Esophagus squamous epithelium (tissue), 5 donors: Measurements from ENCODE around the gene TTC13. TPM values are rescaled to one million over a fixed set of nuclear protein-coding genes. Genes with fewer than 3 reads are reported as not detected.

ENCODE experiments used
- DNase-seq: peaks from one replicate; lab custom pipeline; 2025; lab: John Stamatoyannopoulos, UW
- H3K27ac ChIP-seq, 4 donors: fragments of 200-600 bp; sonication (generic); one replicate each; pipeline ENCODE4 v1.5.1; 2016 to 2019; ENCODE audit warnings: mild to moderate bottlenecking in 1 of 4
- H3K27me3 ChIP-seq, 4 donors: fragments of 200-600 bp; sonication (generic); 1 replicate in 3 of 4; 2 replicates in 1 of 4; pipeline versions ENCODE4 v1.5.1 to v1.6.0; 2017 to 2021; ENCODE audit warnings: antibody characterized with exemption in 1 of 4
- H3K36me3 ChIP-seq, 3 donors: fragments of 200-600 bp; sonication (generic); one replicate each; pipeline ENCODE4 v1.5.1; 2016 to 2019
- H3K4me1 ChIP-seq, 3 donors: fragments of 200-600 bp; sonication (generic); one replicate each; pipeline ENCODE4 v1.5.1; 2017 to 2019
- H3K4me3 ChIP-seq, 4 donors: fragments of 200-600 bp; sonication (generic); 1 replicate in 3 of 4; 2 replicates in 1 of 4; pipeline ENCODE4 v1.5.1; 2016 to 2019; ENCODE audit warnings: mild to moderate bottlenecking in 2 of 4, moderate library complexity in 1 of 4
- H3K9me3 ChIP-seq, 3 donors: fragments of 200-600 bp; sonication (generic); one replicate each; pipeline ENCODE4 v1.5.1; 2016 to 2019
- POLR2A ChIP-seq, 4 donors: fragments of 450-650 bp; IDR thresholded peaks; one replicate each; pipeline ENCODE4 v1.6.1; 2017; ENCODE audit warnings: antibody characterized with exemption in 4 of 4, mild to moderate bottlenecking in 4 of 4, moderate library complexity in 3 of 4
- WGBS, 2 donors: methylation state at CpG; one replicate each; pipeline ENCODE4 v1.1.5; 2018; 5-methylcytosine and 5-hydroxymethylcytosine counted together
- intact Hi-C: fragments of 100-400 bp; cut with DNase I; formaldehyde crosslinking; loops from one replicate; pipeline ENCODE4 v1.15.0; 2022
- total RNA-seq, 4 donors: library from RNA; depleted of rRNA; stranded (reverse); fragments of >200 nt; gene quantifications; one replicate each; pipeline ENCODE4 v1.1.0, GENCODE V29; 2016
- TF ChIP-seq, protein P1 (sequence below), 6 experiments: fragments of 450-650 bp in 4 of 6; fragments of 200-600 bp in 2 of 6; sonication (generic) in 2 of 6; IDR thresholded peaks; one replicate each; pipeline ENCODE4 v1.5.1; 2016 to 2019; ENCODE audit warnings: antibody characterized with exemption in 6 of 6, mild to moderate bottlenecking in 4 of 6, moderate library complexity in 4 of 6
- donor health status: DM: yes; HTN: yes; CAD: no.

TTC13 gene
- total RNA-seq, 4 donors from 2014 or later, result 7.7 to 18.0 (median 11.3) TPM

GRCh38 chr1:230865062-230865817 is 113.4 kb downstream of the TTC13 start:
- Histone ChIP-seq H3K36me3 (no peaks in the 10 kb centered on the region), H3K27me3 (peaks cover 0 to 4% (median 0%) of the 10 kb centered on the region in 4 donors), H3K27ac (peak overlapping the region in 2 of 4 donors; percentile 58 to 88), H3K4me3 (peak overlapping the region in 1 of 4 donors; percentile 97), H3K9me3 (no peaks in the 10 kb centered on the region), H3K4me1 (peaks cover 2 to 79% (median 35%) of the 10 kb centered on the region in 3 donors)
- TF ChIP-seq, protein P1, sequence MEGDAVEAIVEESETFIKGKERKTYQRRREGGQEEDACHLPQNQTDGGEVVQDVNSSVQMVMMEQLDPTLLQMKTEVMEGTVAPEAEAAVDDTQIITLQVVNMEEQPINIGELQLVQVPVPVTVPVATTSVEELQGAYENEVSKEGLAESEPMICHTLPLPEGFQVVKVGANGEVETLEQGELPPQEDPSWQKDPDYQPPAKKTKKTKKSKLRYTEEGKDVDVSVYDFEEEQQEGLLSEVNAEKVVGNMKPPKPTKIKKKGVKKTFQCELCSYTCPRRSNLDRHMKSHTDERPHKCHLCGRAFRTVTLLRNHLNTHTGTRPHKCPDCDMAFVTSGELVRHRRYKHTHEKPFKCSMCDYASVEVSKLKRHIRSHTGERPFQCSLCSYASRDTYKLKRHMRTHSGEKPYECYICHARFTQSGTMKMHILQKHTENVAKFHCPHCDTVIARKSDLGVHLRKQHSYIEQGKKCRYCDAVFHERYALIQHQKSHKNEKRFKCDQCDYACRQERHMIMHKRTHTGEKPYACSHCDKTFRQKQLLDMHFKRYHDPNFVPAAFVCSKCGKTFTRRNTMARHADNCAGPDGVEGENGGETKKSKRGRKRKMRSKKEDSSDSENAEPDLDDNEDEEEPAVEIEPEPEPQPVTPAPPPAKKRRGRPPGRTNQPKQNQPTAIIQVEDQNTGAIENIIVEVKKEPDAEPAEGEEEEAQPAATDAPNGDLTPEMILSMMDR (IDR thresholded peaks at IDR 0.05), result no peak
- TF ChIP-seq POLR2A (IDR thresholded peaks at IDR 0.05), result no peak
- intact Hi-C loops, result no loop called here
- 79 to 85% methylated on average over 7 to 8 of the region's 8 CpGs for WGBS, 2 donors
- no peak for DNase-seq

DNA sequence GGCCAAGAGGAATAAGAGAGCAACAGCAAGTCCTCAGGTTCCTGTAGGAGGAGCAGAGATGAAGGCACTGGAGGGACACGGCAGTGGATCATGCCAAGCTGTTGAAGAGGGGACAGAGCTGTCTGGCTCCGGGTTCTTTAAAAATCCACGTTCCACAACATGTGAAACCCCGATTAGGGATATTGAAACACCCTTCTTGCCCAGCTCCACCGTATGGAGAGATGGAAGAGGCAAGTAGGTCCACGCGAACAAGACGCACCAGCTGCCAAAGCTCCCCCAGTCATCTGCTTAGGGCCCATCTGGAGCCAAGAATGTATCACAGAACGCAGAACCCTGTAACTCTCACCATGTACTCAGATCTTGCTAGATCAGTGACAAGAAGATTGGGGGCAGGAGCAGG is 114.2 kb downstream of the TTC13 start:
- Histone ChIP-seq H3K36me3 (no peaks in the 10 kb centered on the region), H3K27ac (peak overlapping the region in 3 of 4 donors; percentile 11 to 38 (median 13)), H3K27me3 (peaks cover 0 to 4% (median 0%) of the 10 kb centered on the region in 4 donors), H3K4me1 (peaks cover 2 to 84% (median 35%) of the 10 kb centered on the region in 3 donors), H3K4me3 (no peak overlapping the region), H3K9me3 (no peaks in the 10 kb centered on the region)
- TF ChIP-seq, protein P1 (IDR thresholded peaks at IDR 0.05), result no peak
- no peak for TF ChIP-seq POLR2A (IDR thresholded peaks at IDR 0.05)
- intact Hi-C loops, result no loop called here
- 70 to 78% methylated on average over 7 to 9 of the region's 9 CpGs for WGBS, 2 donors
- no peak for DNase-seq

- DNase-seq, result no peak
- Histone ChIP-seq H3K4me1 (peaks cover 0 to 82% (median 29%) of the 10 kb centered on the region in 3 donors), H3K27ac (peak overlapping the region in 3 of 4 donors; percentile 19 to 38 (median 32)), H3K36me3 (no peaks in the 10 kb centered on the region), H3K9me3 (no peaks in the 10 kb centered on the region), H3K4me3 (no peak overlapping the region), H3K27me3 (no peaks in the 10 kb centered on the region)
- WGBS, 2 donors, result 23 to 63% methylated on average over 4 to 5 of the region's 6 CpGs
- TF ChIP-seq POLR2A (IDR thresholded peaks at IDR 0.05), result no peak
- TF ChIP-seq, protein P1 (IDR thresholded peaks at IDR 0.05), result no peak
- intact Hi-C loops, result no loop called here
These were observed 115.2 kb downstream of the TTC13 start for GRCh38 chr1:230863449-230863848.

DNA sequence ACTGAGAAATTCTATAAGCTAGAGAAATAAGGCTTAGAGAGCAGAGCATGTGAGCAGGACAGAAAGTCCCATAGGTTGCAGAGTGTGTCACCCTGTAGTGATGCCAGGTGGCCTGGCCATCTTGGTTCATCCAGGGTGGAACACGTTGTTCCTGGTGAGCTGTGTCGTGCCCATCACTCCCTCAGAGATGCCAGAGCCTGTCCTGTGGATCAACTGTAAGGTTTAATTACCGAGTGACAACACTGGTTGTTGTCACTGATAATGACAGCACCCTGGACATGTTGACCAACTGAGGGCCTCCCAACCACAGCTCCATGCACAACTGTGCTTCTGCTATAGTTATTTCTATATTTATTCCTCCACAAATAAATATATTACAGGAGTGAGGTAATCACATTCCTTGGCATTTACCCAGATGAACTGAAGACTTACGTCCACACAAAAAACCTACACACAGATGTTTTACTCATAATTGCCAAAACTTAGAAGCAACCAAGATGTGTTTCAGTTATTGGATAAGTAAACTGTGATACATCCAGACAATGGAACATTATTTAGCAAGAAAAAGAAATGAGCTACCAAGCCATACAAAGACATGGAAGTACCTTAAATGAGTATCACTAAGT is 116.6 kb downstream of the TTC13 start:
- no peak for TF ChIP-seq POLR2A (IDR thresholded peaks at IDR 0.05)
- TF ChIP-seq, protein P1 (IDR thresholded peaks at IDR 0.05), result no peak
- Histone ChIP-seq H3K9me3 (no peaks in the 10 kb centered on the region), H3K4me3 (no peak overlapping the region), H3K4me1 (peaks cover 0 to 72% (median 24%) of the 10 kb centered on the region in 3 donors), H3K27ac (peak overlapping the region in 1 of 4 donors; percentile 16), H3K36me3 (no peaks in the 10 kb centered on the region), H3K27me3 (no peaks in the 10 kb centered on the region)
- no peak for DNase-seq
- intact Hi-C loops, result no loop called here
- 82 to 85% methylated on average over 4 of the region's 4 CpGs for whole genome bisulfite sequencing, 2 donors

DNA sequence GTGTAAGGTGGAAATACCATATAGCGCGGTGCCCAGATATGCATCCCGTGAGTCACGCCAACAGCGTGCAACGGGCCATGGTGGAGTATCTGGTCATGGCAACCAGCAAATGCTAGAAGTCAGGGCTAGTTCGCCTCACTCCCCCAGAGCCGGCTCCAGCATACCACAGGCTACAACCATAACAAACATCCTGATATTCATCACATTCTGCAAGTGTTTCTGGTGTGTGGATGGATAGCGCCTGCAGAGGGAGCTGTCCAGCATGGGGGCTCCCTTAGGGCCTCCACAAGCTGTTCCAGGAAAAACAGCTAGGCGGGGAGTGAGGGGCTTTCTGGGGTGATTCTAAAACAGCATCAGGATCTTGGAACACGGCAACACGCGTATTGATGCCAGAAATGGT is 117.2 kb downstream of the TTC13 start:
- intact Hi-C loops, result no loop called here
- DNase-seq, result no peak
- no peaks in the 10 kb centered on the region for H3K36me3 ChIP-seq
- WGBS, 2 donors, result 88 to 95% methylated on average over 11 to 13 of the region's 13 CpGs
- H3K27ac ChIP-seq, result peak overlapping the region in 1 of 4 donors; percentile 16
- no peaks in the 10 kb centered on the region for H3K9me3 ChIP-seq
- no peak for TF ChIP-seq POLR2A (IDR thresholded peaks at IDR 0.05)
- TF ChIP-seq, protein P1 (IDR thresholded peaks at IDR 0.05), result no peak
- H3K27me3 ChIP-seq, result no peaks in the 10 kb centered on the region
- peaks cover 0 to 66% (median 19%) of the 10 kb centered on the region in 3 donors for H3K4me1 ChIP-seq
- H3K4me3 ChIP-seq, result no peak overlapping the region
